HepG2 (cell line): Measurements from ENCODE around the gene XKR3. TPM values are rescaled to one million over a fixed set of nuclear protein-coding genes. Genes with fewer than 3 reads are reported as not detected.

Experiments
- ATAC-seq: fragments of 200-7000 bp; cut with Tn5 transposase; 3 replicates; pipeline ENCODE4 v1.9.1; 2020; ENCODE audit warnings: mild to moderate bottlenecking, moderate library complexity
- BruUV-seq: library from RNA; stranded (reverse); fragments of 400-500 nt; replicated peaks from 2 replicates; lab custom pipeline; 2021; lab: Mats Ljungman, UMichigan
- CTCF ChIA-PET: fragments of 300-600 bp; formaldehyde crosslinking; extraction: SDS; loops from one replicate; lab custom pipeline; 2021; ENCODE audit warnings: low total read pairs, inconsistent platforms, low intra/inter-chr PET ratio; lab: Yijun Ruan, JAX
- POLR2A ChIA-PET: fragments of 350-600 bp; sonication (Branson Sonifier 250); formaldehyde crosslinking; loops from one replicate; lab custom pipeline; 2020; ENCODE audit warnings: antibody characterized with exemption, inconsistent platforms; lab: Yijun Ruan, JAX
- DNase-seq: peaks from one replicate; pipeline ENCODE4 v3.0.0-alpha.2; 2015; ENCODE audit warnings: low spot score
- FAIRE-seq: peaks from 3 replicates; lab custom pipeline; 2011; peaks lifted over from hg19 to GRCh38; lab: Jason Lieb, UNC
- H2AFZ ChIP-seq: one replicate; pipeline ENCODE4 v1.6.1; 2011; ENCODE audit warnings: low read length, inconsistent platforms
- H3K27ac ChIP-seq: fragments of 300-600 bp; 3 replicates; pipeline ENCODE4 v1.8.0; 2011; ENCODE audit warnings: mixed run types, mild to moderate bottlenecking, mixed read lengths, low read length, inconsistent platforms; ENCODE audit not compliant: insufficient read depth; ENCODE audit errors: extremely low read length
- H3K27me3 ChIP-seq, 2 experiments: fragments of 200-600 bp in 1 of 2; 2 replicates in 1 of 2; 3 replicates in 1 of 2; pipeline versions ENCODE4 v1.6.0 to v1.8.0; 2011; ENCODE audit warnings: low read length in 2 of 2, mild to moderate bottlenecking in 2 of 2, moderate library complexity in 2 of 2, inconsistent platforms in 1 of 2; ENCODE audit not compliant: insufficient read depth in 2 of 2, control insufficient read depth in 1 of 2
- H3K36me3 ChIP-seq, 2 experiments: fragments of 200-600 bp in 1 of 2; replicated peaks in 1 of 2; 2 replicates in 1 of 2; 3 replicates in 1 of 2; pipeline versions ENCODE4 v1.5.1 to v1.8.0; 2011; ENCODE audit warnings: low read length in 2 of 2, inconsistent platforms in 1 of 2; ENCODE audit not compliant: insufficient read depth in 2 of 2, control insufficient read depth in 1 of 2
- H3K4me1 ChIP-seq: 2 replicates; pipeline ENCODE4 v1.5.1; 2012; ENCODE audit warnings: low read length, inconsistent platforms; ENCODE audit not compliant: insufficient read depth
- H3K4me2 ChIP-seq: 2 replicates; pipeline ENCODE4 v1.6.0; 2011; ENCODE audit warnings: low read depth, low read length, inconsistent platforms
- H3K4me3 ChIP-seq, 3 experiments: fragments of 200-600 bp in 1 of 3; sonication (generic), shearing (Covaris generic) in 1 of 3; replicated peaks in 1 of 3; 2 replicates each; pipeline ENCODE4 v1.5.1; 2011 to 2016; ENCODE audit warnings: low read length in 3 of 3, inconsistent platforms in 2 of 3, low read depth in 2 of 3, mild to moderate bottlenecking in 2 of 3, control low read depth in 1 of 3, mixed read lengths in 1 of 3; ENCODE audit not compliant: insufficient read depth in 1 of 3
- H3K79me2 ChIP-seq: one replicate; pipeline ENCODE4 v1.6.1; 2011; ENCODE audit warnings: low read length, inconsistent platforms; ENCODE audit not compliant: insufficient read depth
- H3K9ac ChIP-seq: 2 replicates; pipeline ENCODE4 v1.6.0; 2011; ENCODE audit warnings: mild to moderate bottlenecking, low read depth, low read length, inconsistent platforms; ENCODE audit not compliant: insufficient read depth
- H3K9me3 ChIP-seq: 2 replicates; pipeline ENCODE4 v1.5.1; 2012; ENCODE audit warnings: mild to moderate bottlenecking, low read length
- H4K20me1 ChIP-seq: 2 replicates; pipeline ENCODE4 v1.6.0; 2011; ENCODE audit warnings: inconsistent platforms, mild to moderate bottlenecking, low read length, moderate library complexity; ENCODE audit not compliant: insufficient read depth
- ARNT2 ChIP-seq: sonication (generic); formaldehyde crosslinking; IDR thresholded peaks from 2 replicates; pipeline ENCODE4 v1.8.0; 2022; ENCODE audit warnings: mild to moderate bottlenecking, low read depth, missing genetic modification reagents, moderate library complexity
- JARID2 ChIP-seq: sonication (generic); formaldehyde crosslinking; IDR thresholded peaks from 2 replicates; pipeline ENCODE4 v1.8.1; 2023; ENCODE audit warnings: missing genetic modification reagents, inconsistent platforms; ENCODE audit not compliant: insufficient replicate concordance
- NR3C1 ChIP-seq: sonication (generic); formaldehyde crosslinking; IDR thresholded peaks from 2 replicates; pipeline ENCODE4 v1.4.0; 2020; ENCODE audit warnings: missing genetic modification reagents
- RARG ChIP-seq: sonication (generic); formaldehyde crosslinking; IDR thresholded peaks from 2 replicates; pipeline ENCODE4 v1.4.0; 2020; ENCODE audit warnings: low read depth, mild to moderate bottlenecking, missing genetic modification reagents
- ZNF138 ChIP-seq: sonication (generic); formaldehyde crosslinking; IDR thresholded peaks from 2 replicates; pipeline ENCODE4 v1.5.0; 2020; ENCODE audit warnings: mild to moderate bottlenecking, low read depth, missing genetic modification reagents
- ZNF282 ChIP-seq: fragments of 450-650 bp; IDR thresholded peaks from 2 replicates; pipeline ENCODE4 v1.6.1; 2018; ENCODE audit not compliant: partially characterized antibody
- ZNF574 ChIP-seq: sonication (generic); formaldehyde crosslinking; IDR thresholded peaks from 2 replicates; pipeline ENCODE4 v1.4.0; 2020; ENCODE audit warnings: missing genetic modification reagents
- ZNF766 ChIP-seq: sonication (generic); formaldehyde crosslinking; IDR thresholded peaks from 2 replicates; pipeline ENCODE4 v1.5.0; 2020; ENCODE audit warnings: missing genetic modification reagents, borderline replicate concordance
- ZNF781 ChIP-seq: sonication (generic); formaldehyde crosslinking; IDR thresholded peaks from 2 replicates; pipeline ENCODE4 v1.5.1; 2020; ENCODE audit warnings: borderline replicate concordance, mild to moderate bottlenecking, missing genetic modification reagents; ENCODE audit errors: not compliant biosample characterization
- WGBS: methylation state at CpG from one replicate; pipeline ENCODE4 v1.1.6; 2017; ENCODE audit warnings: low lambda C conversion rate; 5-methylcytosine and 5-hydroxymethylcytosine counted together
- in situ Hi-C: cut with HindIII; loops from 2 replicates; pipeline ENCODE4 v1.10.0; 2017; ENCODE audit warnings: low pct_unique_long_range_greater_than_20kb; ENCODE audit not compliant: extremely low pct_ligation_motif_present
- intact Hi-C: fragments of 100-400 bp; cut with micrococcal nuclease; formaldehyde crosslinking; loops from one replicate; pipeline ENCODE4 v1.10.0; 2022; ENCODE audit not compliant: unreplicated experiment
- polyA plus RNA-seq, 8 experiments: library from polyadenylated mRNA; depleted of rRNA in 3 of 8; stranded (reverse) in 7 of 8; unstranded in 1 of 8; fragments of >200 nt; fragmentation: Illumina TruSeq in 4 of 8; extraction: Trizol in 4 of 8; gene quantifications; 2 replicates each; pipeline versions ENCODE4 v1.2.1 to v1.2.3, GENCODE V29; 2011 to 2016; ENCODE audit warnings: low read depth in 4 of 8, missing spikeins in 1 of 8, mixed read lengths in 1 of 8; ENCODE audit not compliant: insufficient read depth in 1 of 8
- total RNA-seq, 5 experiments: library from RNA; depleted of rRNA; stranded (reverse); fragments of >200 nt; fragmentation: Illumina TruSeq; extraction: Trizol; gene quantifications; 2 replicates each; pipeline ENCODE4 v1.2.3, GENCODE V29; 2016; ENCODE audit warnings: low read depth in 1 of 5
- TF ChIP-seq, protein P1 (sequence below): sonication (generic); formaldehyde crosslinking; IDR thresholded peaks from 2 replicates; pipeline ENCODE4 v1.5.1; 2020; ENCODE audit warnings: missing genetic modification reagents, mild to moderate bottlenecking, borderline replicate concordance

The XKR3 gene
- total and polyA plus RNA-seq, 2 of the 13 experiments (the other 11 are each of a cell fraction or from before 2014, with no cell fraction given), result not detected

GRCh38 chr22:16808744-16809143 lies 16.5 kb downstream of the XKR3 start (continued):
- no peak for TF ChIP-seq ZNF781 (CRISPR knock-in tag)

DNA sequence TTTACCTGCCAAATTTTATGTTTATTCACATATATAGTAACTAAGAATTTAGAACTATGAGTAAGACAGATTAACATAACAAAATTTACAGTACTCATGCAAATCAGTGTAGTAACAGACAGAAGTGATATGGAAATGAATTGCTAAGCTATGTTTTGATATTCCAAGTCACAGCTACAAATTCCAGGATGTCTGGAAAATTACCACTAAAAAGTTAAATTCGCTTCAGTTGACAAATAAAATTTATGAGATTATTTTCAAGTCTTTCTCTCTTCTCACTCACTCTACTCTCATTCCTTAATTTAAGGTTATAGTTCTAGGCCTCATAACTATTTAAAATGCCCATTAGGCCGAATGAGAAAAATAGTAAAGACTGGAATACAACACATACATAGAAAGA lies 18.1 kb downstream of the XKR3 start:
- no peaks in the 10 kb centered on the region for H4K20me1 ChIP-seq
- ChIA-PET POLR2A (no interaction called here), CTCF (no interaction called here)
- no peaks in the 10 kb centered on the region for H3K4me1 ChIP-seq
- no peaks in the 10 kb centered on the region for H3K79me2 ChIP-seq
- FAIRE-seq, result no peak
- no TSS peak for BruUV-seq
- no peak overlapping the region for H3K4me2 ChIP-seq
- no peaks in the 10 kb centered on the region for H3K9me3 ChIP-seq
- H2AFZ ChIP-seq, result no peak overlapping the region
- in situ Hi-C loops, result no loop called here
- no peak overlapping the region for H3K27ac ChIP-seq
- no peak for TF ChIP-seq ZNF282
- no peak for TF ChIP-seq JARID2 (CRISPR knock-in tag)
- TF ChIP-seq ARNT2, result no peak
- TF ChIP-seq RARG (CRISPR knock-in tag), result no peak
- no peak for TF ChIP-seq ZNF574 (CRISPR knock-in tag)
- TF ChIP-seq, protein P1, sequence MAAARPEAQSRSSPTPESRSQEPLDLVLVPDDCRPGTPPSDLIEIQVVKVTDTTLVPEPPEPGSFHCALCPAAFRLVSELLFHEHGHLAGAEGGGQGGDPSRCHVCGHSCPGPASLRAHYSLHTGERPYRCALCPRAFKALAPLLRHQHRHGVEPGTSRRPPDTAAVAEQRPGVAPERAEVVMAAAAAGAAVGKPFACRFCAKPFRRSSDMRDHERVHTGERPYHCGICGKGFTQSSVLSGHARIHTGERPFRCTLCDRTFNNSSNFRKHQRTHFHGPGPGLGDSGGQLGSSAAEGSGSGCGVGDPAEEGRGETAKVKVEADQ (CRISPR knock-in tag), result no peak
- no peak for TF ChIP-seq NR3C1 (CRISPR knock-in tag)
- no peak for TF ChIP-seq ZNF766 (CRISPR knock-in tag)
- no peak for TF ChIP-seq ZNF138 (CRISPR knock-in tag)
- TF ChIP-seq, all 625 proteins: peak for 0
- no peaks in the 10 kb centered on the region for H3K27me3 ChIP-seq
- H3K9ac ChIP-seq, result no peak overlapping the region
- H3K4me3 ChIP-seq, result no peak overlapping the region
- DNase-seq (no peak), ATAC-seq (no peak)
- intact Hi-C loops, result no loop called here
- WGBS, result 16% methylated on average over 2 of the region's 2 CpGs
- no peaks in the 10 kb centered on the region for H3K36me3 ChIP-seq
